GM21367 (cell line): ENCODE results near the gene CHN2.

ENCODE experiments used
- ATAC-seq: cut with Tn5 transposase; IDR thresholded peaks from one replicate; pipeline ENCODE4 v1.9.1; 2021; ENCODE audit not compliant: unreplicated experiment

The CHN2 gene

DNA sequence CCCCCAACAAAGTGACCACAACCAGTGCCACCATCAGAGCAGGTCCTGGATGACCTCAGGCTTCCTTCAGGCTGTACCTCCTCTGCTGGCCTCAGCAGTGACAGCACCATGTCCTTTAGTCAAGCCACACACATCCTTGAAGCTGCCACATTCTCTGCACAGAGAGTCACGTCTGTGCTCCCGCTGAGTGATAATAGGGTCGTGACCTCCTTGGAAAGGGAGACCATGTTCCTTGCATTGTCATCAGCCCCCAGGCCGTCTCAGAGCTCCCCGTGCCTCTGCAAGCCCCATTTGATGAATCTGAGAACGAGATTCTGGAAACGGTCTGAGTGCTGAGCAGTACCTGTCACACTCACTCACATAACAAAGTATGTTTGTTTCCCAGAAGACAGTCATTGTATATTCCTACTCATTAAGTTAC lies 262.6 kb downstream of the CHN2 start:
- no peak for ATAC-seq

DNA sequence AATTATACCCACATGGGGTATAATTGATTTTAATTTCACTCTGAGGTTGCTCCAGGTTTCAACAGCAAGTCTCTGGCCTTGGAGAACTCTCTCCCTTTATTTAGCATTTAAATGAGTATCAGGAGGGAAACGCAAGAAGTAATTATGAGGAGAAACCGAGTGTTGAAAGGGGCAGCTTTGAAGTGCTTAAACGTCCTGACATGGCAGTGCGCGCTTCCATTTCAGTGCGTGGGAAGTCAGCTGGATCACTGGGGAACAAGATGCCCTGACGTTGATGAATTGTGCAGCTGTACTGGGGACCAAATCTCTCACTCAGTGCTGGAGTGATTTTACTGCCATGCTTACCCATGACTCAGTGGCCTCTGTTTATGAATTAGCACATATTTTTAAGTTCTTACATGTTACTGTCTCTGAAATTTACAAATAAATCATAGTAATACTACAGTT lies 263.0 kb downstream of the CHN2 start:
- ATAC-seq = no peak

DNA sequence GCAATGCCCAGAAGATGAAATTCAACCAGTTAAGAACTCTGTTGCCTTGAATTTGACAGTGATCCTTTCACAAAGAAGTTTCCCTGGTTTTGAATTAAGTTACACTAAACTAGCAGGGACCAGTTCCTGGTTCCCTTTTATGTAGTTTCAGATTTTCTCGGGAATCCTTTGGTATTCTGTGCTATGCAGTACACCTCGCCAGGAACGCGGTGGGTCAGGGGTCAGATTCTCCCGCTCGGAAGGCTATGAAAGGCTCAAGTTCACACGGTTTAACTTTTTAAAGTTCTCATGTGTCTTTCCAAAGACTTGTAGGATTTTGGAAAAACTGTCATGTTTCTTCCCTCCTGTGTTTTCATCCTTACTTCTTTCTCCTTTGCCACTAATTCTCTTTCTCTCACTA lies 264.4 kb downstream of the CHN2 start:
- no peak for ATAC-seq

DNA sequence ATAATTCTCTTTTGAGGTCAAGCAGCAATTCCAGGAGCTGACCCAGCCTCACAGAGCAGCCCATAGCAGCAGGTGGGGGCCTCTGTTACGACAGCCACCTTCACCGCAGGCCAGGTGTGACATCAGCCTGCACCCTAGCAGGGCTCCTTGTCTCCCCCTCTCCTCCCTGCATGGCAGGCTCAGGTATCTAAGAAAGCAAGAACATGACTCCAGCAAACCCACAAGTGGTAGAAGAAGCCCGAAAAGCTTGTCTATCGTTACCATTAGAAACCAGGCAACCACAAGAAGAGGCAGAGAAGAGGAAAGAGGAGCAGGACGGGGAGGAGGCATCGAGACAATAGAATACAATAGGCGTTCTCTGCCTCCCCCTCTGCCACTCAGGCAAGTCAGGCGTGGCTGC lies 265.0 kb downstream of the CHN2 start:
- ATAC-seq = no peak

DNA sequence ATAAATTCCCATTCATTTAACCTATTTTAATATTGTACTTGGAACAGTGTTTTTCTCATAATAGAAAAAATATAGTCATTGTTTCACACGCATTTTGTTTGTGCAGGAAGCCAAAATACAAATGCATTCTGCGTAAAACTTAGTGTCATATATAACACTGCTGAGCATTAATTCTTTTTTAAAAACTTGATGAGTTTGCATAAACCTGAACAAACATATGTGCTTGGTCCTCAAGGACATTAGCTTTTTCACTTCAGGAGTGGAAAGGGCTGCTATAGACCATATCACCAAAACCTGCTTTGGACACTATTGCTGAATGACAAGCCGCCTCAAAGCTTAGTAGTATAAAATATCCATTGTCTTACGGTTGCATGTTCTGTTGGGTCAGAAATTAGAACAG lies 267.4 kb downstream of the CHN2 start:
- ATAC-seq = no peak

DNA sequence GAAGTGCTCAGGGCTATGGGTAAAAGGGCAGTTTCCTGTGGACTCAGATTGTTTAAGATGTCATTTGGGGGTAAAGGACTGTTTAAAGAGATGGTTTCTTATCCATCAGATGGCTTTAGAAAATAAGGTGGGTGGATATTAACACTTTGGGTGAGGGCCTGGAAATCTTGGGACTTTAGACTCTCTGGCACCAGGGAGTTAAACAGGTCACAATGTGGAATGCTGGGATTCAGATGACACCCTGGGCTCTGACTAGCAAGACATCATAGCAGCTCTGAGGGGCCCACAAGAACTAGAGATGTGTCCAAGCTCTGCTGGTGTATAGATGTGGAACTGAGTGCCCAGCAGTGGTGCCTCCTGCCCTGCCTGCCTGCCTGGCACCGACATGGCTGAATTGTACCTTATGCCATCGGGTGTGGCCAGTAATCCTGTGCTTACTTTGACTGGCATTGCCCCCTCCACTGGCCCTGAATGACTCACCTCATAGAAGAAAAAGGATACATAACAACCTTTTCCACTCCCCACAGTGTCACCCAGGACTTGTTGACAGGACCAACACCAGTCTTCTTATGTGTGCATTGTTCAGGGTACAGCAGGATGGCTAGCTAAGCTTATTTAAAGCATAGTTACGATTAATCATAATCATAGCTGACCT lies 269.1 kb downstream of the CHN2 start:
- ATAC-seq = no peak

DNA sequence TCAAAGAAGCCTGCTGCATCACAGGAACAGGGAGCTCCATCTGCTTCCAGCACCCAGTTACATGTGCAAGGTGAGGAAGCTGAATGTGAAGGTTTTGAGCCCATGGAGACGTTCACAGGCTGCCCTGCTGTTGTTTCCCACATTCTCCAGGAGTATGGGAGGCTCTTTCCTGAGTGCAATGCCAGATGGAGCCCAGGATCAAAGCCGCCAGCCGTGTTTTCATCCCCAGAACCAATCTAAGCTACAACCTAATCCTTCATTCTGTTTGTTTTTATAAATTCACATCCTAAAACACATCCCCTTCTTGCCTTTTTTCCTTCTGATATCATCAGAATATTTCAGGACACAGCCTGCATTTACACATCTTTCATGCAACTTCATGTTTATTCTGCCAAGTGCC lies 270.2 kb downstream of the CHN2 start:
- ATAC-seq = no peak

DNA sequence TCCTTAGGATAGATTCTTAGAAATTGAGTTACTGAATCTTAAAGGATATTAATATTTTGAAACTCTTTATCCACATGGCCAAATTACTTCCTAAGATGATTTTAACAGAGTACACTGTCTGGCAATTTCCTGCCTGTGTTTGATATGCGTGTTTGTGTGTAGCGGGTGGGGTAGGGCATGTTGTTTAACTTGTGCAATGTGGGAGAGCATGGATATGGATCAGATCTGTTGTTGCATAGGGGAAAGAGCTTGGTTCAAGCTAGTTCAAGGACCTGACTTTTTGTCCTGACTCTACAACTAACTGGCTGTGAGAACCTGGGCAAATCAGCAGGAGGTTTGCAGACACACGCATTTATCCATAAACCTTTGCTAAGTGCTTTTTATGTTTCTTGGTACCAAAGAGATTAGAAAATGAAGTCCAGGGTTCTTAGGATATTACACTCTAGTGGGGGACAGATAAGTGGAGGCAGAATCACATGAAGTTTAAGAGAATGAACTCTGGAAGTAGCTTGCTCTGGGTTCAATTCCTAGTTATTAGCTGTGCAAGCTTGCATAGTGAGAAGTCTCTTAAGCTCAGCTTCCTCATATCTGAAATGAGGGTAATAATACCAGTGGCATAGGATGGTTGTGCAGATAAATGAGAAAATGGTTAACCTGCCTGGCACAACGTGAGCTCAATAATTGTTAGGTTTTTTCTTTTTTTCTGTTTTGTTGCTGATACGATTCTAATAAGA lies 272.8 kb downstream of the CHN2 start:
- ATAC-seq = no peak

DNA sequence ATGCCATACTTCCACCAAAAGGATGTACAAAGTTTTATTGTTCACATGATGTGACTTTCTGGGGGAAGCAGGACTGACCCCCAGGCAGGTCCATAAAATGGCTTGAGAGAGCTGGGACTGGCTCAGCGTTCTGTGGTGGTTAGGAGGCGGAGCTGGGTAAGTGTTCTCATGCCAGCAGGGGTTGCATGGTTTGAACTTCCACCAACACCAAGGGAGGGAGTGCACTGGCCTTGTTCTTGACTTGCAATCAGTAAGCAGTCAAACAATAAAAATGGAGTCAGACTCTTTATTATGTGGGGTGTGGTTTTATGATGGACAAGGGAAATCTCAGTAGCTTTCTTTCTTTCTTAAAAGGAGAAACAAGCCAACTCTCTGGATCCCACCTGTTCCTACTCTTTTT lies 273.6 kb downstream of the CHN2 start:
- ATAC-seq = no peak

DNA sequence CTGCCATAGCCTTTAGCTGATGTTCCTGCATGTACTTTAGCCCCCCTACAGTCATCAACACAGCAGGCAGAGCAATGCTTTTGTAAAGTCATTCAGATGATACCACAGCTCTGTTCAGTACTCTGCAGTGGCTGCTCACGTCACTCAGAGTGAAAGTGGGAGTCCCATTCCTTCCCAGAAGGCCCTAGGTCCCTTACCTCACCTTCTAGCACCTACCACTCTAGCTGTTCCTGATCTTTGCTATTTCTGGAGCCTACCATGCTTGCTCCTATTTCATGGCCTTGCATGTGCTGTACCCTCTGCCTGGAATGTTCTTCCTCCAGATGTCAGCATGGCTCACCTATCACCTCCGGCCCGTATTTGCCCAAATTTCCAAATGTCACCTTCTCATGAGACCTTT lies 274.7 kb downstream of the CHN2 start:
- ATAC-seq = no peak

DNA sequence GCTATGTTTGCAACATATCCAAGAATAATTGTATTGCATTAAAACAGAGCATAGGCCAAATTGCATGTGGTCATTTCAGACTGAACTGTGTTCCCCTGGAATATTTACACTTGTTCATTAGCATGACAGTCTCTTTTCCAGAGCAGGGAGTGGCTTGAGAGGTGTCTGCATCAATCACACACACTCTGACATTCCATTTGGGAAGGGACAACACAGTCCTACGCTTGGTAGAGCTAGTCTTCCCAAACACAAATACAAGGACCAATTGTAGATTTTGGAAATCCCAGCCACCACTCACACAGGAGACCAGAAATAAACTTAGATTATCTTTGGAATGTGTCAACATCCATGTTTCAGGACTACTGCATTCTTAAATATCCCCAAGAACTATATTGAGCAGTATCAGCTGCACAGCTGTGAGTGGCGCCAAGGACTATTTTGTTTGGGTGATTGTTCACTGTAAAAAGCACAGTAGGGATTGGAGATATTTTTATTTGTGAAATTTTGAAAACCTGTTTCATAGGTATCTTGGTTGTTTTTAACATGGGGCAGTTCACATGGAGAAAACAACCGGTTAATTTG lies 275.5 kb downstream of the CHN2 start:
- ATAC-seq = no peak

DNA sequence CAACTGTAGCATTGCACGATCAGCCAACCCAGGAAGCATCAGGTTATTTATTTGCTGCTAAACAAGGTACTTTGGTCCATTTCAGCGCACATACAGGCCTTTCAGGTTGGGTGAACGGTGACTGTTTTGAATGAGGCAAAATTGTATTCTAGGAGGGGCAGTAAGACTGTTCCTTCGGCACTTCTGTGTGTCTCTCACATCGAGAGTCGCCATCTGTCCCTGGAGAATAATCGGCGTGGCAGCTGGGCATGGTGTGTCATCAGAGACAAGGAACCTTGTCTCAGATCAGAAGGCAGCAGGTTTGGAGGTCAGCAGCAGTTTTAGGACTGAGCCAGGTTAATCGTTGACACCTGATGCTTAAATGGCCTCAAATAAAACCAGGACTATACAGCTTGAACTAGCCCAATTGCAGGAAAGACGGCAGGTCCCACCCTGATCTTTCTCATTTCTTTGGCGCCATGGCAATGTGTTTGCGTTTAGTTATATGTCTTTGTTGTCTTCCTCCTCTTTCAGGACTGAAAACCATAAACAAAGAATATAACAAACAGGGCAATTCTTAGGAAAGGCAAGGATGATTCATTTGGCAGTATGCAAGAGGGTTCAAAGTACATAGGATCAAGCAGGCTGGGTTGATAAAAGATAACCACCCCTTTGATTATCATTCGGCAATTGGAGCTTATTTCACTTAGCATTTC lies 277.0 kb downstream of the CHN2 start:
- ATAC-seq = no peak

DNA sequence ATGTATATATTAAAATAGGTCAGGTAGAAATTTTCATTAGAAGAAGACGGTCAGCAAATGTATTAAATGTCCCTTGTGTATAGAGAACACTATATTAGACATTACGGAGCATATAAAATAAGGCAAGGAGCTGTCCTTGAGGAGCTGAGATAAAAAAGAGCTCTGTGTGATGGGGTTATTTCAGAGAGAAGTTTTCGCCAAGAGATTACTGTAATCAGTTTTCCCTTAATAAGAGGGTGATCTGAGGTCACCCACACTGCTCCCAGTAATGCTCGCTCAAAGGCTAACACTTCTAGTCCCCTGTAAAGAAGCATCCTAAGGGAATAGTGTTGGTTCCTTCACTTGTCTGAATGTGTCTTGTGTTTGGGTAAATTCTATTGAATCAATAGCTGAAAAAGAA lies 282.3 kb downstream of the CHN2 start:
- ATAC-seq = no peak

DNA sequence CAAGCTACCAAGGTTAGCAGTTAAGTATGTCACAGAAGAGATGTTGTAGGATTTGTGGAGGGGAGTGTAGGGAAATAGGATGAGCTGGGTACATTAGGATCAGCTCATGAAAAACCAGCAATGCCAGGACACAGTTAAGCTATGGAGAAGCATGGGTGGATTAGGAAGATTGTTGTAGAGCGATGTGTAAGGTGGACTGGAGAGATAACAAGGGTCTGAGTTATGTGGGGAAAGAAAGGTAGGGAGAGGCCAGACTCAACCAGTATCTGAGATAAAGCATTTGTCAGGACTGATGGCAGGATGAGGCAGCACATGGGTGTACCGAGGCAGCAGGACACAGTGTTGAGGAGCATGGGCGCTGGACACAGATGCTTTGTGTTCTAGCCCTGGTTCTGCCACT lies 283.7 kb downstream of the CHN2 start:
- no peak for ATAC-seq

DNA sequence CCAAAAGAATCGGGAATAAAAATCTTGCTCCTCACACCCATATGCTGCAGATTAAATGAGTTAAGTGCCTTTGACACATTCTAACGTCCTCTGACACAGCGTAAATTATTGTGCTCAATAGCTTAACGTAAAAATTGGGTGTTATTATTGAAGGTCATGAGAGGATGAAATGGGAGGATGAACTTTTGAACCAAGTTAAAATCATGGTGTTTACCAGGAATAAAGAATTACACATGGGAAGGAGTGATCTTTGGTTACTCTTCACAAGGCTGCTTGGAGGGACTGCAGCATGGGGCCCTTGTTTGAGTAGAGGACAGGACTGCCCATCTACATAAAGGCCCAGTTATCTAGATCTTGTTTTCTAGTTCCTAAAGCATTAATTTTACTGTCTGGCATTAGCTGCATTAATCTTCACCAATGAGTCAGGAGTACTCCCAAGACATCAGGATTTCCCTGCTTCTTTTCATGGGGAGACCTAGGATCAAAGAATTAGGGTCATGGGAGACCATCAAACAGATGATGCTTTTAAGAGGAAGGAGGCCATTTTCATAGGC lies 284.2 kb downstream of the CHN2 start:
- no peak for ATAC-seq

DNA sequence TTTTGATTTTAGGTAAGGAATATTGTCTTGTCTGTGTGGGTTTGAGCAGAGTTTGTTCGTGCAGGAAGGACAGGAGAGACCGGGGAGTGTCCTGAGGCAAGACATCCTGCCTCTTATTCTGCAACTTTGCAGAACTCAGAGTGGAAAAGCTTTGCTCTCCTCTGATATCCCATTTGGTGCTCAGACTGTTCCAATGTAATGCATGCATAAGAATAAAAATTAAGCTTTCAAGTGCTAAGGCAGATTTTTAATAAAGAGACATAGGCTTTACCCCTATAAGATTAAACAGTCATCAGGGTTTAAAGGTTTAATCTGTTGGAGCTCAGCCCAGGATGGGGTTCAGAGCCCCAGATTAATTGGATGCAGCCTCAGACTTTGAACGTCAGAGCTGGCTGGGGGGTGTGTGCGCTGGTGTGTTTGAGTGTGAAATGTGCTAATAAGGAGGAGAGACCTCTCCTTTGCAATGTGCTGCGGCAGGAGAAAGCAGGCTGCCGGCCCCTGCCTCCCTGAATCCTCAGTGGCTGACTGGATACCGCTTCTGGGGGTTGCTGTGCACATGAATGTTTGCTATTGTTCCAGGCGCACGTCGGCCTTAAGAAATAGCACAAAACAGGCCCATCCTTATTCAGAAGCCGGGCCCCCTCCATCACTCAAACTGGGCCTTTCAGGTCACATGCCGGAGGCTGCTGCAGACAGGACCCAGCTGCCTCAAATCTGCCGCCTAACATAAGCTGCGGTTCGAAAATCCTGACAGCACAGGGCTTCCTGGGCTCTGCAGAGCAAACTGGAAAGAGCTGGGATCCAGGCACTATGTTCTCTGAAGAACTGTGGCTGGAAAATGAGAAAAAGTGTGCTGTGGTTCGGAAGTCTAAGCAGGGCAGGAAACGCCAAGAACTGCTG lies 285.0 kb downstream of the CHN2 start:
- ATAC-seq = no peak

DNA sequence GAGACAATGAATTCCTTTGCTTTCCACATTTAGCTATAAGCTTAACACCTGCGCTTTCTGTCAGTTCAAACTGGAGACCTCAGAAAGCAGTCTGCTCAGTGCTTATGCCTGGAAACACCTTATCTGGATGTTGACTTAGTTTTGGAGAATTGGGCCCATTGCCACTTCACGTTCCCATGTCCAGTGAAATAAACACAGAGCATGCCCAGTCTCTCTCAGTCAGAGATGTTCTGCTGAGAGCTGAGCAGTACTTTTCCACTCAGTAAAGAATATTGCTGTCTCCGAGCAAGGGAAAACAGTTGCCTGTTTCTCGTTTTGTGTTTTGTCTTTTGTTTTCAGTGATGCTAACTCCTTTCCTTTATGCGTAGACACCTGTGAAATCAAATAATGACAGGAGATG lies 285.9 kb downstream of the CHN2 start:
- ATAC-seq = no peak

DNA sequence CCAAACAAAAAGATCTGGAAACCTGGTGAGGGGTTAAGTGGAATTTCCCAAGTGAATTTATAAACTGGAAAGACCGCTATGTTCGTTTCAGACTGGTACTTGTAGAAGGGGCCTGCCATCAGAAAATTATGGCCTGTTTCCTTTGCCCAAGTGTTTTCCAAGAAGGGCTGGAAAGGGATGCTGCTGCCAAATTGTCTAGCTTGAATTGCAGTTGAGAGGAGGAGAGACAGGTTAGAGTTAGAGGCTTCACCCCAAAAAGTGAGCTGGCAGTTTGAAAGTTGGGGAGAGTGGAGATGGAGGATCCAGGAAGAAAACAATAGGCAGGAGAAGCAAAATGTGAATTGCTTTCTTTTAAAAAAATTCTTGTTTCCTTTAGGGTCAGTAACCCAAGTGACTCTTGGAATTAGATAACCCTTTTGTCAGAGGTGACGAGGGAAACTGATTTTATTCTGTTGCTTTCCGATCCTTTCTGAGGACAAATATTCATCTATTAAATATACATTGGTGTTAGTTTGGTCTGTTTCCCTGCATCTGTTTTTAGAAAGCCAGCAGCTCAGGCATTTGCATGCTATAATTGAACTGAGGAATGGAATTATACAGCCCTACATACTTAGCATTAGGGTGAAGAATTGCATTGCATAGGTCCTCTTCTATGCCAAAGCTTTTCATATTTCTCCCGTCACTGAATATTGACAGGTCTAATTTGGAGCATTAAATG lies 286.5 kb downstream of the CHN2 start:
- ATAC-seq = no peak

DNA sequence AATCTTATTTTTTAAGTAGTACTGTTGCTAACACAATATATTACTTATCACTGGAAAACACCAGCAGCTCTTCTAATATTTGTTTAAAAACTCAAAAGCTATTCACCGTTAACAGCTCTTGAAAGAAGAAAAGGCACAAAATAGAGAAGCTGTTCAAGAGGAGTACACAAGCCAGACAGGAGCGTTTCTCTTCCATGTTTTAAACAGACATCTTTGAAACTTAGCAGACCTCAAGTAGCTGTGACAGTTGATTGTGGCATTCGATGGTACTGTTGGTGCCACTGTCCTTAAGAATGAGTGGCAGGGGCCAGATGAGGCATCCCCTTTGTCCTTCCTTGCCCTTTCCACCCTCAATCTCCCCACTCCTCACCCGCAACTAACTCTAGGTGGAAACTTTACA lies 287.5 kb downstream of the CHN2 start:
- no peak for ATAC-seq
